NCI-H146 (cell line): ENCODE measurements around the gene KMT5C.

Source experiments
- DNase-seq: peaks from one replicate; lab custom pipeline; 2025; lab: John Stamatoyannopoulos, UW

KMT5C gene

GRCh38 chr19:55346725-55347441, 7.2 kb downstream of the KMT5C start:
- DNase-seq, result no peak

DNA sequence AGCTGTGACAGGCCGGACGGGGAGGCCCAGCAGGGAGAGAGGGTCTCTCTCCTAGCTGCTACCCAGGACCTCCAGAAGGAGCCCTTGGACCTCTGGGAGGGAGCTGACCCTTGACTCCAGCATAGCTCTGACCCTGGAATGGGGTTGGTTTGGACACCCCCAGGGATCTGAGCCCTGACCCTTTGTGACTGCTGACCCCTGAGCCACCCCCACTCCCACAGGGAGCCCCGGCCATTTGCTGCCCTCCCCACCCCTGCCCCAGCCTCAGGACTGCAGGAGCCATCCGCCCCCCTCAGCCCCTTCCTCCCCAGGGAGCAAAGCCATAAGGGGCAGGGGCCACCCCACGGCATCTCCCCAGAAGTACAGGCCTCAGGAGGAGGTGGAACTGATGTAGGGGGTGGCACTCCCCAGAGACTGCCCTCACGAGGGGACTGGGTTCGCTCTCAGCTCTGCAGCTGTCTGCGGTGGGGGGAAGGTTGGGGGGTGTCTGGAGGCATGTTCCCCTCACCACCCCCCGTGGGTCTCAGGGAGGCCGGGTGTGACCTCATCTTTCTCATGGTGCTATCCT, 7.8 kb downstream of the KMT5C start:
- DNase-seq, result no peak

DNA sequence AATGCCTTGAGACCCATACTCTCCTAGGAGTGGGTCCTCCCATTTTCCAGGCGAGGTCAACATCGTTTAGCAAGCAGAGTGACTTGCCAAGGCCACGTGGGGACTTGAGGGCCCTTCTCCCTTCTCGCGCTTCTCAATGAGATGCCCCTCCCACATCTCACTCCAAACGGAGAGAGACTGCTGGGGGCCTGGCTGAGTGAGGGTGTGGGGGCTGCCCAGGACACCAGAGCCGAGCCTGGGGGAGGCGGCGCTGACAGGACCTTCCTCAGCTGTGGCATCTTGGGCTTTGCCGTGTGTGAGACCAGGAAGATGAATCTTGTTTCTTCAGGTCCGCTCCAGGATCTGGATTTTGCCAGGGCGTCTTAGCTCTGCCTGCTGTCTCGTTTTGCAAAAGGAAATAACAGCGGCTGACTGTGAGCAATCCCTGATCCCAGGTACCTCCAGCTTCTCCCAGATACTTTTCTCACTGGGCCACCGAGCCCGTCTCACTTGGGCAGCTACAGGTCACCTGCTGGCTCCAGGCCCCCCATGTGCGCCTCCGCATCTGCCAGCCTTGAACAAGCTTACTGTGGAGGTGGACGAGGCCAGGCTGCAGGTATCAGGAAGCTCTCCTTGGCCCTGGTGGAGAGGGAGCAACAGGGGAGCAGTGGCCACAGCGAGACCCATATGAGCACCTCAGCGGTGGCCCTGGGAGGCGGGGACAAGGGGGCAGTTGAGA, 8.8 kb downstream of the KMT5C start:
- no peak for DNase-seq

DNA sequence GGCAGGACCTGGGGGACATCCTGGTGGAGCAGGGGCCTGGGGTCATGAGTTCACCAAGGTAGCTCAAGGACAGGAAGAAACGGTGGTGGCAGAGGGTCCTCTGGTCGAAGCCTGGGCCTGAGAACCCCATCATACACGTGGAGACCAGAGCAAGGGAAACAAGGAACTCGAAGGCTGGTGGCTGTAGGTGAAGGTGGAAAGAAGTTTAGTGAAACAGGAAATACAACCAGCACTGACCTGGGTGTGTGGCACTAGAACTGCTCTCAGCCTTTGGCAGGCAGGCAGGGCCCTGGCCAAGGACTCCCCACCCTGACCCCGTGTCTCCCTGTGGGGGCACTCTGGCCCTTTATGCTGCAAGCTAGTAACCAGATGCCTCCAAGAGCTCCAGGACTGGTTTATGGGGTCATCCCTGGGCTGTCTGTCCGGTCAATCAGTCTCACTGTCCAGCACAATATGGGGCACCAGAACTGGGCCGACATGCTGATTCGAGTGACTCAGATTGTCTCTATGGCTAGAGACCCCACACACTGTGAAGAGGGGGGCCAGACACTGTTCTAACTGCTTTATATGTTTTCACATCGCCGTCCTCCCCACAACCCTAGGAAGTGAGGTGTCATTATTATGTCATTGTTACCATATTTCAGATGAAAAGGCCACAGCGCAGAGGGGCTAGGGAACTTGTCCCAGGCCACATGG, 11.1 kb downstream of the KMT5C start:
- DNase-seq, result no peak

DNA sequence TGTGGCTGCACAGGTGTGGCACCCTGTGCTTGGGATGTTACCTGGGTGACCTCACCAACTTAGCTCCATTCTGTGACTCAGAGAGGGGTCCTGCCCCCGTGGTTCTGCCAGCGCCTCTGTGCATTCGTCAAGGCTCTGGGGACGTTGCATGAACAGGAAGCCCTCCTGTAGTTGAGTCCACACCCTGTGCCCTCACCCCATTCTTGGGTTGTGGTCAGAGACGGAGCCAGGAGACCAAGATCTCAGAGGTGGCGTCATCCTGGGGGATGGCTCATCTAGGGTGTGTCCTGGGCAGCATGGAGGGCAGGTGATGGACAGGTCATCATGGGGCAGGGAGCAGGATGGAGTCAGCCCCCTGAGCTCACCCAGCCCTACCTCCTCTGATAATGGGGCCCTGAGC, 12.4 kb downstream of the KMT5C start:
- no peak for DNase-seq

GRCh38 chr19:55352549-55353145, 13.0 kb downstream of the KMT5C start:
- DNase-seq, result no peak

DNA sequence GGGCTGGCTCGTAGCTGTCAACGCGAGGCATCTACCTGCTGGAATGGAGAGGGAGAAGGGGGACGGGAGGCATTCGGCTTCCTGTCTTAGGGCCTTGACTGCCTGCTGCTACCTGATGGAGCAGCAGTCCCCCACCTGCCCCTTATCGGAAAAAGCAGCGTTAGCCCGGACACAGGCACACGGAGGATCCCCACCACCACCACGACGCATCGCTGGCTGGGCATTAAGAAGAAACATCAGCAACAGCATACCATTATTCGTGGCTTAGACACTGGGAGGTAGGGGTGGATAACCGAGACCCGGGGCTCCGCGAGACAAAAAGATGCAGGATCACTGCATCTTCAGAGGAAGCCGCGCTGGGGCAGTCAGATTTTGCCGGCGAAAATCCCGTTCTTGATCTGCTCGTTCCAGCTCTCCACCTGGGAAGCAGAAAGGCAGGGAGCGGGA, 13.7 kb downstream of the KMT5C start:
- no peak for DNase-seq

DNA sequence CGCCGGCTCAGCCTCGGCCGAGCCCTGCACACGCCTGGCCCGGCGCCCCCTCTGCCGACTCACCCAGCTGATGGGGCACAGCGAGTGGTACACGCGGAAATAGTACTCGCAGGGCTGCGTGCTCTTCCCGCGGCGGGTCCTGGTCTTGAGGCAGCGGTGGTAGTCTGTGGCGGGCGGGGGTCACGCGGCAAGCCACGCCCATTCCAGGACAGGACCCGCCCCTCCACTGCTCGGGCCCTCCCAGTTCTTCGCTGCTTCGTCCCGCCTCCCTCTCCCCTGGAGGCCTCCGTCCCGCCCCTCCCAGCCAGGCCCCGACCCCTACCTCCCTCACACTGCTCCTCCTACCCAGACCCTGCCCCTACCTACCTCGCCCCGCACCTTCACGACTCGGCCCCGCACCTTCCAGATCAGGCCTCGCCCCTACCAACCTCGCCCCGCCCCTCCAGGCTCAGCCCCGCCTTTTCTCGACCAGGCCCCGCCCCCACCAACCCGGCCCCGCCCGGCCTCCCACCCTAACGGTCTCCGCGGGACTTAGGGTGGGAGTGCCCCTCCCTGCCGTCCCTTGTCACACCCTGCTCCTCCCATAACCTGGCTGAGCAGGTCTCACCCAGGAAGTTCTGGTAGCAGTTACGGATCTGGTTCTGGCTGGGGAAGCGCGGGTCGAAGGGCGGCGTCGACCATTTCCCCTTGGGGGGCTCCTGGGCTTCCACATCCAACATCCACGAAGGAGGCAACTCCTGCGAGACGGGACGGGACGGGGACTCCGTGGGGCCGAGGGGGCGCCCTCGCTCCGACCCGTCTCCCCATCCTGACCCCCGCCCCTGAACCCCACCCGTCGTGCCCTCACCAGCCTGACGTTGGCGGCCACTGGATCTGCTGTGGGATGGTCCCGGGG, 14.4 kb downstream of the KMT5C start:
- peak; percentile 68 for DNase-seq

GRCh38 chr19:55354698-55355212, 15.1 kb downstream of the KMT5C start, which contains the start of gene COX6B2:
COX6B2 (minus strand) TSS chr19:55354719; CDS start chr19:55354521, 198 bp downstream.
- no peak for DNase-seq

DNA sequence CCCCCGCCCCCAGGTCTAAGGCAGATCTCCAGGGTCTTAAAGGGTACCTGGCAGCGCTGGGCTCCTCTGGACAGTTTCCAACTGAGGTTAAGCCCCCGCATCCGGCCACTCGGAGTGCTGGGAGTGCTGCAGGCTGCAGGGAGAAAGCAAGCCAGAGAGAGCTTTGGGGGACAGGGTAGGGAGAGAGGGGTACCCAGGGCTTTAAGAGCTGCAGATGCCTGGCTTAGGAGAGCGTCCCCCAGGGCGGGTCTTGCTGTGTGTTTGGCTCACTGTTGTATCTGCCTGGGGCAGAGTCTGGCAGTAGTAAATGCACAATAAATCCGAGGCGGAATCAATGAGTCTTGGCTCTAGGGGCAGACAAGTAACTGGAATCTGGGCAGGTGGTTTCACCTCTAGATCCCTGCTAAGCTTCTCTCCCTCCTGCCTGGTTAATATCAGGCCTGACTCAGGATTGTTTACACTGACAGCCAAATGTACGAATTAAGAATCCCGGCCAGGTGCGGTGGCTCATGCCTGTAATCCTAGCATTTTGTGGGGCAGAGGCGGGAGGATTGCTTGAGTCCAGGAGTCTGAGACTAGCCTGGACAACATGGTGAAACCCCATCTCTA, 15.6 kb downstream of the KMT5C start:
- DNase-seq, result peak; percentile 26

- DNase-seq, result no peak
Observed at GRCh38 chr19:55358493-55358892, 18.8 kb downstream of the KMT5C start.

- DNase-seq, result no peak
Observed at GRCh38 chr19:55358943-55359908, 19.6 kb downstream of the KMT5C start.

GRCh38 chr19:55360902-55361301, 21.2 kb downstream of the KMT5C start:
- no peak for DNase-seq

GRCh38 chr19:55362174-55362989, 22.7 kb downstream of the KMT5C start:
- no peak for DNase-seq

GRCh38 chr19:55362990-55363716, 23.5 kb downstream of the KMT5C start, which contains the start of gene GARIN5B:
GARIN5B (minus strand) TSS chr19:55363260; CDS start chr19:55363066, 194 bp downstream.
- DNase-seq, result no peak

DNA sequence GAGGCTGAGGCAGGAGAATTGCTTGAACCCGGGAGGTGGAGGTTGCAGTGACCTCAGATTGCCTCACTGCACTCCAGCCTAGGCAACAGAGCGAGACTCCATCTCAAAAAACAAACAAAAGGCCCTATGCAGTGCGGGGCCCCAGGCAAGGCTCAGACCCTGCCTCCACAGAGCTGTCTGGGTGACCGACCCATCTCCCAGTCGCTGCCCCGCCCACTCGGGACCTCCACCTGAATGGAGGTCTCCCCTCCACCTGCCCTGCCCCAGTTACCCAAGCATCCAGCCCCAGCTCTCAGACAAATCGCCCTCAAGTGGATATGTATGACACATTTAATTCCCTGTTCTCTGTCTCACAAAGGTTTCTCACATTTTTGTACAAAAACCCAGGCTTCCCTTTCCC, 25.6 kb downstream of the KMT5C start:
- no peak for DNase-seq

- no peak for DNase-seq
Observed at GRCh38 chr19:55365964-55366363, 26.3 kb downstream of the KMT5C start.
